H9 (cell line): ENCODE measurements around the gene DTNA. TPM values are rescaled to one million over a fixed set of nuclear protein-coding genes. Genes with fewer than 3 reads are reported as not detected.

ENCODE experiments used
- DNase-seq: peaks from one replicate; pipeline ENCODE4 v3.0.0-alpha.2; 2017
- H2AFZ ChIP-seq: one replicate; pipeline ENCODE4 v1.6.1; 2013; ENCODE audit warnings: mild to moderate bottlenecking, low read length, control low read depth, moderate library complexity
- H2AK5ac ChIP-seq: 2 replicates; pipeline ENCODE4 v1.6.1; 2013; ENCODE audit warnings: low read length, control low read depth, mixed read lengths; ENCODE audit not compliant: insufficient read length
- H2BK120ac ChIP-seq: one replicate; pipeline ENCODE4 v1.6.1; 2013; ENCODE audit warnings: low read depth, mild to moderate bottlenecking, low read length, control low read depth, inconsistent platforms; ENCODE audit not compliant: poor library complexity, severe bottlenecking
- H2BK12ac ChIP-seq: 2 replicates; pipeline ENCODE4 v1.6.1; 2013; ENCODE audit warnings: low read length, control low read depth, mixed read lengths, low read depth; ENCODE audit not compliant: insufficient read length
- H2BK15ac ChIP-seq: 2 replicates; pipeline ENCODE4 v1.6.1; 2013; ENCODE audit warnings: low read depth, low read length, control low read depth
- H2BK20ac ChIP-seq: one replicate; pipeline ENCODE4 v1.6.1; 2013; ENCODE audit warnings: low read depth, mild to moderate bottlenecking, low read length, control low read depth, inconsistent platforms; ENCODE audit not compliant: poor library complexity, severe bottlenecking
- H2BK5ac ChIP-seq: 2 replicates; pipeline ENCODE4 v1.6.1; 2013; ENCODE audit warnings: low read length, control low read depth, mixed read lengths; ENCODE audit not compliant: insufficient read length
- H3K14ac ChIP-seq: 2 replicates; pipeline ENCODE4 v1.6.1; 2013; ENCODE audit warnings: low read length, control low read depth; ENCODE audit not compliant: insufficient read depth
- H3K18ac ChIP-seq: 2 replicates; pipeline ENCODE4 v1.6.1; 2013; ENCODE audit warnings: low read depth, mild to moderate bottlenecking, mixed read lengths, low read length, control low read depth; ENCODE audit not compliant: insufficient read length
- H3K23ac ChIP-seq: 2 replicates; pipeline ENCODE4 v1.6.1; 2013; ENCODE audit warnings: low read length, control low read depth, mixed read lengths, low read depth; ENCODE audit not compliant: insufficient read length
- H3K23me2 ChIP-seq: 2 replicates; pipeline ENCODE4 v1.6.1; 2013; ENCODE audit warnings: low read depth, mild to moderate bottlenecking, mixed read lengths, low read length, control low read depth; ENCODE audit not compliant: insufficient read length, poor library complexity, severe bottlenecking
- H3K27ac ChIP-seq: 2 replicates; pipeline ENCODE4 v1.5.1; 2013; ENCODE audit warnings: low read length, control low read depth, mixed read lengths, low read depth; ENCODE audit not compliant: insufficient read length
- H3K27me3 ChIP-seq: 2 replicates; pipeline ENCODE4 v1.6.1; 2013; ENCODE audit warnings: low read length, control low read depth, inconsistent platforms; ENCODE audit not compliant: insufficient read depth
- H3K4ac ChIP-seq: 2 replicates; pipeline ENCODE4 v1.6.1; 2013; ENCODE audit warnings: low read depth, mild to moderate bottlenecking, control low read depth, inconsistent platforms, low read length, moderate library complexity
- H3K4me1 ChIP-seq: 2 replicates; pipeline ENCODE4 v1.6.1; 2013; ENCODE audit warnings: low read length, control low read depth, inconsistent platforms; ENCODE audit not compliant: insufficient read depth
- H3K4me2 ChIP-seq: 2 replicates; pipeline ENCODE4 v1.6.1; 2013; ENCODE audit warnings: low read length, control low read depth, mixed read lengths; ENCODE audit not compliant: insufficient read length, insufficient read depth
- H3K56ac ChIP-seq: 2 replicates; pipeline ENCODE4 v1.6.1; 2013; ENCODE audit warnings: low read depth, mild to moderate bottlenecking, mixed read lengths, low read length, control low read depth; ENCODE audit not compliant: insufficient read length
- H3K79me1 ChIP-seq: 2 replicates; pipeline ENCODE4 v1.6.1; 2013; ENCODE audit warnings: low read depth, mild to moderate bottlenecking, moderate library complexity, low read length, control low read depth, inconsistent platforms; ENCODE audit not compliant: insufficient read depth, poor library complexity, severe bottlenecking
- H3K79me2 ChIP-seq: 2 replicates; pipeline ENCODE4 v1.6.1; 2013; ENCODE audit warnings: low read length, control low read depth, inconsistent platforms; ENCODE audit not compliant: insufficient read depth
- H3K9ac ChIP-seq: 2 replicates; pipeline ENCODE4 v1.6.1; 2013; ENCODE audit warnings: low read length, control low read depth, mixed read lengths; ENCODE audit not compliant: insufficient read length; ENCODE audit errors: extremely low read depth
- H3K9me3 ChIP-seq: one replicate; pipeline ENCODE4 v1.6.1; 2013; ENCODE audit warnings: low read depth, low read length, inconsistent platforms; ENCODE audit not compliant: control insufficient read depth
- H3T11ph ChIP-seq: one replicate; pipeline ENCODE4 v1.6.1; 2013; ENCODE audit warnings: mild to moderate bottlenecking, low read length, control low read depth, inconsistent platforms
- H4K20me1 ChIP-seq: one replicate; pipeline ENCODE4 v1.6.1; 2013; ENCODE audit not compliant: control insufficient read depth, insufficient read length, insufficient read depth
- H4K5ac ChIP-seq: 2 replicates; pipeline ENCODE4 v1.6.1; 2013; ENCODE audit warnings: low read depth, mild to moderate bottlenecking, mixed read lengths, low read length, control low read depth; ENCODE audit not compliant: insufficient read length
- H4K8ac ChIP-seq: replicated peaks from 2 replicates; pipeline ENCODE4 v1.6.1; 2013; ENCODE audit warnings: low read length, control low read depth, mixed read lengths, low read depth; ENCODE audit not compliant: insufficient read length
- H4K91ac ChIP-seq: 2 replicates; pipeline ENCODE4 v1.6.1; 2013; ENCODE audit warnings: low read depth, mild to moderate bottlenecking, moderate library complexity, mixed read lengths, low read length, control low read depth; ENCODE audit not compliant: insufficient read length
- H3K27ac Mint-ChIP-seq, 3 experiments: 2 replicates in 2 of 3; 3 replicates in 1 of 3; pipeline ENCODE4 v1.8.0; 2020 to 2021; ENCODE audit warnings: mixed read lengths in 3 of 3, mild to moderate bottlenecking in 1 of 3, moderate library complexity in 1 of 3
- H3K27me3 Mint-ChIP-seq: 2 replicates; pipeline ENCODE4 v1.8.0; 2021; ENCODE audit warnings: low read depth, mild to moderate bottlenecking, moderate library complexity, mixed read lengths
- H3K36me3 Mint-ChIP-seq, 3 experiments: 2 replicates in 2 of 3; 3 replicates in 1 of 3; pipeline ENCODE4 v1.8.0; 2020 to 2021; ENCODE audit warnings: low read depth in 3 of 3, mixed read lengths in 3 of 3; ENCODE audit not compliant: insufficient read depth in 1 of 3
- H3K4me1 Mint-ChIP-seq, 2 experiments: 2 replicates each; pipeline ENCODE4 v1.8.0; 2020; ENCODE audit warnings: mixed read lengths in 2 of 2
- H3K4me3 Mint-ChIP-seq, 2 experiments: 2 replicates in 1 of 2; 3 replicates in 1 of 2; pipeline ENCODE4 v1.8.0; 2020 to 2021; ENCODE audit warnings: mild to moderate bottlenecking in 2 of 2, mixed read lengths in 2 of 2, moderate library complexity in 1 of 2
- H3K9me3 Mint-ChIP-seq, 2 experiments: 2 replicates in 1 of 2; 3 replicates in 1 of 2; pipeline ENCODE4 v1.8.0; 2020; ENCODE audit warnings: mild to moderate bottlenecking in 2 of 2, mixed read lengths in 2 of 2, moderate library complexity in 1 of 2
- WGBS: extraction: QIAGEN DNeasy Blood & Tissue Kit; methylation state at CpG from one replicate; pipeline ENCODE4 v1.1.7; 2013; ENCODE audit warnings: missing lambda C conversion rate, low lambda C conversion rate, mixed read lengths; ENCODE audit not compliant: insufficient read length; ENCODE audit errors: extremely low coverage; 5-methylcytosine and 5-hydroxymethylcytosine counted together
- total RNA-seq: library from RNA; stranded (reverse); gene quantifications from 2 replicates; pipeline ENCODE4 v1.2.1, GENCODE V29; 2021
- TF ChIP-seq, protein P1 (sequence below): fragments of 200-600 bp; sonication (generic); conservative IDR thresholded peaks from 3 replicates; pipeline ENCODE4 v1.8.0; 2021; ENCODE audit warnings: antibody characterized with exemption, mild to moderate bottlenecking

The DTNA gene
- total RNA-seq, 1 experiment from 2014 or later, result 25.5 TPM

DNA sequence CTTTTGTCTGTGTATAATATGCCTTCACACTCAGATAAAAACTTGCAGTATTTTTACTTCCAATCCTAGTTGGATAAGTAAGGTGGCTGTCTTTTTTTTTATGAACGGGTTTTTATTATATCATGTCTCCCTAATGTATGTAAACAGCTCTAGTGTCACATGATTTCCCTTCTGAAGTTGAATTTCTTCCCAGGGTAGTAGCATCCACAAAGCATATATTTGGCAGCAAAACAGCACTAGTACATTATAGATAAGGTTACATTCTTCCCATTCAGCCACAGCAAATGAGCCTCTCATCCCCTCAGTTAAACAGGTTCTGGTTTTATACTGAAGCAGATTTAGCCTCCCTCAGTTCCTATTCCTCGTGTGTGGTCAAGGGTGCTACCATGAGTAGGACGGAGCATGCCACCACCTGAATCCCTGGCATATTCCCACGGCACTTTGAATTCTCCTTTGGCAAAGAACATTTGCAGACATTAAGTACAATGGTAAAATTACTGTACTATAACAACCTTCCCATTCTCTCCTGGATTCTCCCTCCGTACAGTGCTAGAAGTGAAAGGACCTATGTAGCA, 15.4 kb upstream of the DTNA start:
- Histone ChIP-seq H2BK15ac (no peak overlapping the region), H2BK12ac (no peak overlapping the region), H3K23ac (no peak overlapping the region), H2AFZ (no peak overlapping the region), H3K14ac (no peak overlapping the region), H4K20me1 (no peaks in the 10 kb centered on the region), H3K4me1 (peaks cover 9% of the 10 kb centered on the region; the same call in 1 of the 2 replicates), H3T11ph (no peak overlapping the region), H2BK5ac (no peak overlapping the region), H4K8ac (no peak overlapping the region), H4K5ac (no peak overlapping the region), H3K79me2 (no peaks in the 10 kb centered on the region), H2AK5ac (no peak overlapping the region), H3K9ac (no peak overlapping the region), H3K23me2 (no peaks in the 10 kb centered on the region), H3K56ac (no peak overlapping the region), H3K18ac (no peak overlapping the region), H3K27me3 (no peaks in the 10 kb centered on the region), H3K27ac (no peak overlapping the region), H3K9me3 (no peaks in the 10 kb centered on the region), H2BK20ac (no peak overlapping the region), H3K4me2 (no peak overlapping the region), H2BK120ac (no peak overlapping the region), H4K91ac (no peak overlapping the region), H3K79me1 (no peaks in the 10 kb centered on the region), H3K4ac (no peak overlapping the region)
- no CpG with 5 or more reads among the region's 5 CpGs for WGBS
- TF ChIP-seq, protein P1, sequence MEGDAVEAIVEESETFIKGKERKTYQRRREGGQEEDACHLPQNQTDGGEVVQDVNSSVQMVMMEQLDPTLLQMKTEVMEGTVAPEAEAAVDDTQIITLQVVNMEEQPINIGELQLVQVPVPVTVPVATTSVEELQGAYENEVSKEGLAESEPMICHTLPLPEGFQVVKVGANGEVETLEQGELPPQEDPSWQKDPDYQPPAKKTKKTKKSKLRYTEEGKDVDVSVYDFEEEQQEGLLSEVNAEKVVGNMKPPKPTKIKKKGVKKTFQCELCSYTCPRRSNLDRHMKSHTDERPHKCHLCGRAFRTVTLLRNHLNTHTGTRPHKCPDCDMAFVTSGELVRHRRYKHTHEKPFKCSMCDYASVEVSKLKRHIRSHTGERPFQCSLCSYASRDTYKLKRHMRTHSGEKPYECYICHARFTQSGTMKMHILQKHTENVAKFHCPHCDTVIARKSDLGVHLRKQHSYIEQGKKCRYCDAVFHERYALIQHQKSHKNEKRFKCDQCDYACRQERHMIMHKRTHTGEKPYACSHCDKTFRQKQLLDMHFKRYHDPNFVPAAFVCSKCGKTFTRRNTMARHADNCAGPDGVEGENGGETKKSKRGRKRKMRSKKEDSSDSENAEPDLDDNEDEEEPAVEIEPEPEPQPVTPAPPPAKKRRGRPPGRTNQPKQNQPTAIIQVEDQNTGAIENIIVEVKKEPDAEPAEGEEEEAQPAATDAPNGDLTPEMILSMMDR, result no peak
- Mint-ChIP-seq H3K4me3 (no peak overlapping the region), H3K4me1 (peaks cover 13 to 23% of the 10 kb centered on the region in 2 experiments), H3K36me3 (peaks cover 11 to 17% (median 12%) of the 10 kb centered on the region in 3 experiments), H3K9me3 (peaks cover 0 to 7% of the 10 kb centered on the region in 2 experiments; a peak in 4 of 5 replicates), H3K27me3 (no peaks in the 10 kb centered on the region), H3K27ac (peak overlapping the region in 2 of 3 experiments; percentile 67 to 68; a peak in 4 of 7 replicates)
- no peak for DNase-seq
